ENCODE results near the gene MGA. TPM values are rescaled to one million over a fixed set of nuclear protein-coding genes. Genes with fewer than 3 reads are reported as not detected.

Gene MGA
- polyA plus RNA-seq, 1 donor (not counting 4 experiments of a cell fraction or from before 2014, with no cell fraction given), result 6.3 TPM

DNA sequence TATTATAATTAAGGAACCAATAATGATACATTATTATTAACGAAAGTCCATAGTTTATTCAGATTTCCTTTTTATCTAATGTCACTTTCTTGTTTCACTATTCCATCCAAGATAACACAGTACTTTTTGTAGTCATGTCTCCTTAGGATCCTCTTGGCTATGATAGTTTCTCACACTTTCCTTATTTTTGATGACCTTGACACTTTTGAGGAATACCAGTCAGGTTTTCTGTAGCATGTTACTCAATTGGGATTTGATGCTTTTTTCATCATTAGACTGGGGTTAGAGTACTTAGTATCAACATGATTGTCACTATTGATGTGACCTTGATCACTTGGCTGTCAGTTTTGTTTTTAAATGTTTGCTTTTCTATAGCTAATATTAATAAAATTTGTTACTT is 33.0 kb upstream of the MGA start:
- Histone ChIP-seq H3K4me2 (ENCODE audit: control insufficient read depth, extremely low read depth, insufficient read depth, low read depth, low read length) (no peak overlapping the region), H3K4me1 (ENCODE audit: control insufficient read depth, extremely low read depth, insufficient read depth, low read length) (peaks cover 7% of the 10 kb centered on the region), H3K9me3 (ENCODE audit: control insufficient read depth, low read depth, low read length) (no peaks in the 10 kb centered on the region), H3K36me3 (ENCODE audit: control insufficient read depth in 2 of 2, extremely low read depth in 1 of 2, insufficient read depth in 2 of 2, low read length in 2 of 2) (no peaks in the 10 kb centered on the region), H4K20me1 (ENCODE audit: control insufficient read depth, extremely low read depth, insufficient read depth, low read length) (no peaks in the 10 kb centered on the region), H3K79me2 (ENCODE audit: control insufficient read depth, insufficient read depth, low read length) (no peaks in the 10 kb centered on the region), H2AFZ (ENCODE audit: control insufficient read depth, low read length) (no peak overlapping the region), H3K9me1 (ENCODE audit: control insufficient read depth, extremely low read depth, insufficient read depth, low read length) (no peaks in the 10 kb centered on the region), H3K9ac (ENCODE audit: control insufficient read depth, extremely low read depth, insufficient read depth, low read length) (no peak overlapping the region), H3K27me3 (ENCODE audit: control insufficient read depth, extremely low read depth, insufficient read depth, low read length) (no peaks in the 10 kb centered on the region), H3K27ac (ENCODE audit: control insufficient read depth, insufficient read depth, low read length) (no peak overlapping the region), H3K4me3 (ENCODE audit: control insufficient read depth in 2 of 3, extremely low read depth in 1 of 3, insufficient read depth in 2 of 3, low read depth in 1 of 3, low read length in 3 of 3) (no peak overlapping the region)
- FAIRE-seq, result no peak
- dilution Hi-C loops (cut with MboI; ENCODE audit: extremely low pct_ligation_motif_present, low sequenced_read_pairs), result no loop called here
- DNase-seq (ENCODE audit: low read depth, low spot score), result no peak
- no peak for TF ChIP-seq CTCF (optimal IDR thresholded peaks at IDR 0.05 in 1 of 3, IDR thresholded peaks at IDR 0.05 in 1 of 3, conservative IDR thresholded peaks at IDR 0.05 in 1 of 3; ENCODE audit: extremely low read depth in 1 of 3, insufficient read depth in 2 of 3, low read length in 3 of 3)
- TF ChIP-seq EZH2 (IDR thresholded peaks at IDR 0.05; ENCODE audit: low read length), result no peak

GRCh38 chr15:41629463-41629862 is 30.7 kb upstream of the MGA start:
- no peaks in the 10 kb centered on the region for H4K20me1 ChIP-seq (ENCODE audit: control insufficient read depth, extremely low read depth, insufficient read depth, low read length)
- DNase-seq (ENCODE audit: low read depth, low spot score), result no peak
- no peak overlapping the region for H3K9ac ChIP-seq (ENCODE audit: control insufficient read depth, extremely low read depth, insufficient read depth, low read length)
- H3K4me3 ChIP-seq (ENCODE audit: control insufficient read depth in 2 of 3, extremely low read depth in 1 of 3, insufficient read depth in 2 of 3, low read depth in 1 of 3, low read length in 3 of 3), result no peak overlapping the region
- TF ChIP-seq CTCF (optimal IDR thresholded peaks at IDR 0.05 in 1 of 3, IDR thresholded peaks at IDR 0.05 in 1 of 3, conservative IDR thresholded peaks at IDR 0.05 in 1 of 3; ENCODE audit: extremely low read depth in 1 of 3, insufficient read depth in 2 of 3, low read length in 3 of 3) (no peak), EZH2 (IDR thresholded peaks at IDR 0.05; ENCODE audit: low read length) (no peak)
- H3K79me2 ChIP-seq (ENCODE audit: control insufficient read depth, insufficient read depth, low read length), result no peaks in the 10 kb centered on the region
- no peaks in the 10 kb centered on the region for H3K9me3 ChIP-seq (ENCODE audit: control insufficient read depth, low read depth, low read length)
- FAIRE-seq, result no peak
- no peaks in the 10 kb centered on the region for H3K9me1 ChIP-seq (ENCODE audit: control insufficient read depth, extremely low read depth, insufficient read depth, low read length)
- no peaks in the 10 kb centered on the region for H3K36me3 ChIP-seq (ENCODE audit: control insufficient read depth in 2 of 2, extremely low read depth in 1 of 2, insufficient read depth in 2 of 2, low read length in 2 of 2)
- no peak overlapping the region for H3K4me2 ChIP-seq (ENCODE audit: control insufficient read depth, extremely low read depth, insufficient read depth, low read depth, low read length)
- no peak overlapping the region for H2AFZ ChIP-seq (ENCODE audit: control insufficient read depth, low read length)
- peaks cover 8% of the 10 kb centered on the region for H3K4me1 ChIP-seq (ENCODE audit: control insufficient read depth, extremely low read depth, insufficient read depth, low read length)
- dilution Hi-C loops (cut with MboI; ENCODE audit: extremely low pct_ligation_motif_present, low sequenced_read_pairs), result no loop called here
- H3K27ac ChIP-seq (ENCODE audit: control insufficient read depth, insufficient read depth, low read length), result no peak overlapping the region
- H3K27me3 ChIP-seq (ENCODE audit: control insufficient read depth, extremely low read depth, insufficient read depth, low read length), result no peaks in the 10 kb centered on the region

All from keratinocyte (primary cell).